ENCODE data around the gene PHLPP2.
"Not testable (repeated sequence)": the region's sequence is repeated elsewhere in the genome, so short reads cannot be mapped to it uniquely, and the experiment has no call there.

- TF ChIP-seq CTCF (conservative IDR thresholded peaks at IDR 0.05 in 1 of 2, IDR thresholded peaks at IDR 0.05 in 1 of 2; ENCODE audit: extremely low read depth in 1 of 2, insufficient read depth in 1 of 2, low read depth in 1 of 2, low read length in 2 of 2); EZH2 (IDR thresholded peaks at IDR 0.05; ENCODE audit: borderline replicate concordance, low read length): not testable (repeated sequence)
Measured at GRCh38 chr16:71684280-71684679, 40.2 kb downstream of the PHLPP2 start.
